PFSK-1 (cell line): ENCODE measurements around the gene GSK3A.

Experiments used
- POLR2AphosphoS5 ChIP-seq: IDR thresholded peaks from 2 replicates; pipeline ENCODE4 v1.6.1; 2012; ENCODE audit warnings: low read depth, mild to moderate bottlenecking, control low read depth, low read length, moderate library complexity
- REST ChIP-seq, 2 experiments: IDR thresholded peaks; 2 replicates each; pipeline versions ENCODE4 v1.6.1 to v1.8.0; 2011 to 2012; ENCODE audit warnings: low read depth in 2 of 2, low read length in 2 of 2, control low read depth in 1 of 2, inconsistent platforms in 1 of 2, mild to moderate bottlenecking in 1 of 2, moderate library complexity in 1 of 2; ENCODE audit not compliant: insufficient read depth in 1 of 2
- SIN3A ChIP-seq: IDR thresholded peaks from 2 replicates; pipeline ENCODE4 v1.6.1; 2012; ENCODE audit warnings: mild to moderate bottlenecking, low read length, moderate library complexity, borderline replicate concordance; ENCODE audit not compliant: insufficient read depth
- TAF1 ChIP-seq: IDR thresholded peaks from 2 replicates; pipeline ENCODE4 v1.6.1; 2012; ENCODE audit warnings: low read length, control low read depth, borderline replicate concordance; ENCODE audit not compliant: insufficient read depth

GRCh38 chr19:42288881-42289555, 46.6 kb upstream of the GSK3A start:
- TF ChIP-seq SIN3A = no peak
- TF ChIP-seq TAF1 = no peak
- no peak for TF ChIP-seq REST (IDR thresholded peaks at IDR 0.05; ENCODE audit: insufficient read depth in 1 of 2, low read depth in 2 of 2, low read length in 2 of 2)
- TF ChIP-seq POLR2AphosphoS5 = no peak
